ENCODE data around the gene ZNF697.
"Not testable (repeated sequence)": the region's sequence is repeated elsewhere in the genome, so short reads cannot be mapped to it uniquely, and the experiment has no call there.

Gene ZNF697

DNA sequence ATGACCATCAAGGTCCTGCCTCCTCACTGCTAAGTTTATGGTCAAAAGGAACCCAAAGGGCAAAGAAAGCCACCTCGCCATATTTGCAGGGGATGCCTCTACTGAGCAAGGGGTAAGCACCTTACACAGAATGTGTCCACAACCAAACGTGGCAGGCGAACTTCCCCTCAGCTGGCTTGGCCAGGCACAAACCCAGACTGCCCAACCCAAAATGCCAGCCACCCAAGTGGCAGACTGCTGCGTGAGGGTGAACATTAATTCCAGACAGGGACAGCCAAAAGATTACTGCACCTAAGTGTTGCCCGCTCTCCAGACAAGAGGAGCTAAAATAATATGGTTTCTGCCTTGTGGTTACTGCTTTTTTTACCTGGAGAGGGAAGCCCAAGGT lies 16.0 kb downstream of the ZNF697 start:
- in situ Hi-C loops (cut with MboI; ENCODE audit: low sequenced_read_pairs): no loop called here

DNA sequence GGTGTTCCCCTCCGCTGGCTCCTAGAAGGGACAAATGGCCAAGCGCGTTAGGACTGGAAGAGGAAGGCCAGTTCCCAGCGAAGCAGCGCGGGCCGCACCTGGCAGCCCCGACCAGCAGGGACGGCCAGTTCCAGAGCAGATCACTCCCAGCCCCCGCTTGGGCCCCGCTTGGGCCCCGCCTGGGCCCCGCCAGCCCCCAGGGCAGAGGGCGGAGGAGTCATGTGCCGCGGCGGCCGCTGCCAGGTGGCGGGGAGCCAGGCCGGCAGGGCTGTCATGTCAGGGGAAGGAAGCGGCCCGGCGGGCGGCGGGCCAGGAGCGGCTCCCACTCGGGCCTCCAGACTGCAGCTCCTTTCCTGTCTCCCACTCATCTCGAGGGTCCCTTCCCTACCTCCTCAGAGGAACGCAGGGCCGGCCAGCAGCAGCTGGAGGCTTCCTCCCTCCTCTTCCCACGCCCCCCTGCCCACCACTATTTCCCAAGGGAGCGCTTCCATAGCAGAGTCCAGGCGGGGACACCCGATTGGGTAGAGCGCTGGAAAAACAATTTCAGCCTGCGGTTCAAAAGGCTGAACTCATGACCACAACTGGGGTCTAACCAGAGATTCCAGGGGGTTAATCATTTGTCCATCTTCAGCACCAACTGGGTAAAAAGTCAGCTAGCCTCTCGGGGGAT lies 16.5 kb downstream of the ZNF697 start:
- in situ Hi-C loops (cut with MboI; ENCODE audit: low sequenced_read_pairs): no loop called here

DNA sequence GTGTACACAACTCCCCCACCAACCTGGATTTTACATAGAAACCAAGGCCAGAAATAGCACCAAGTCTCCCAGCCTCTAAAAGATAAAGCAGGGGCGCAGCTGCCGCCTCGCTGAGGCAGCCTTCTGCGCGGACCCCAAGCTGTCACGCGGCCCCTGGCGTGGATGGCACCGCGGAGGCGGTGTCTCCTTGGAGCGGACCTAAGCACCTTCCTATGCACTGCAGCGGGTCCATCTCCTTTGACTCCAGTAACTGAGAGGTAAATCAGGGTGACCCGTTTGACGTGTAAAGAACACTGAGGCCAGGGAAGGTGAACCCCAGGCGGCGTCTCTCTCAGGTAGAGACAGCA lies 17.0 kb downstream of the ZNF697 start:
- in situ Hi-C loops (cut with MboI; ENCODE audit: low sequenced_read_pairs): no loop called here

DNA sequence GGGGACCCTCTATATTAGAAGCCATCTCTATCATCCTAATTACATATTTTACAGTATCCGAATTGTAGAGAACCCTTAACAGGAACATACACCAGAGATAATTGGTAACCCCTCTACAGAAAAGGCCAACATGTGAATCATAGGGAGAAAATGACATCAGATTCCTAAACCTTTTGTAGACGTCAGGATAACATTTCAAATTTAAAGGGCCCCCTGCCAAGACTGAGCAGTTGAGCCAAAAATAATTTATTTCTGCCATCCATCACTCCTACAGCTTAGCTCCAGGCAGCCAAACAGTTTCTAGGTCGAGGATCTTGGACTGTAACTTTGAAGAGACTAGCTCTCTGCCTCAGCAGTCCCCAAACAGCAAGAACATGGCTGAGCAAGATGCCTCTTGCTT lies 21.2 kb downstream of the ZNF697 start:
- in situ Hi-C loops (cut with MboI; ENCODE audit: low sequenced_read_pairs): no loop called here

DNA sequence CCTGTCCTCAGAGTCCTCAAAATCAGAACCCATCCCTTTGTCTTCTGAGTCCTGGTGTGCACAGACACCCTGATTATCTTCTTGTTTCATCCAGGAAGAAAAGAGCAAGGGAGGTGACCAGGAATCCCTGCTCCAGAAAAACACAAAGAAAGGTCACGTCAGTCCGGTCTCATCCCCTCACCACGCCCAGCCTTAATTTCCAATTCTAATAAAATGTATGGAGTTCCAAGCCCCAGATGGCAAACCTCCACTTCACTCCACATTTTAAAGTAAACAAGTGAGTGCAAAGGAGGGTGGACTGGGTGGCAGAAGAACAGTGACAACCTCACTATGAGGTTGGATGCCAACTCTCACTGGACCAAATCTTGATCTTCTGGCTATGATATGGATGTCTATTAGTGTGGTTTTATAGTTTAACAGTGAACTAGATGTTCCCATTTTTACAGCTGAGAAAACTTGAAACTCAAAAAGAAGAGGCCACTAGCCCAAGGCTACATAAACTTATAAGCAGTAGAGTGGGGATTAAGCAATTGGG lies 22.0 kb downstream of the ZNF697 start:
- in situ Hi-C loops (cut with MboI; ENCODE audit: low sequenced_read_pairs): no loop called here

DNA sequence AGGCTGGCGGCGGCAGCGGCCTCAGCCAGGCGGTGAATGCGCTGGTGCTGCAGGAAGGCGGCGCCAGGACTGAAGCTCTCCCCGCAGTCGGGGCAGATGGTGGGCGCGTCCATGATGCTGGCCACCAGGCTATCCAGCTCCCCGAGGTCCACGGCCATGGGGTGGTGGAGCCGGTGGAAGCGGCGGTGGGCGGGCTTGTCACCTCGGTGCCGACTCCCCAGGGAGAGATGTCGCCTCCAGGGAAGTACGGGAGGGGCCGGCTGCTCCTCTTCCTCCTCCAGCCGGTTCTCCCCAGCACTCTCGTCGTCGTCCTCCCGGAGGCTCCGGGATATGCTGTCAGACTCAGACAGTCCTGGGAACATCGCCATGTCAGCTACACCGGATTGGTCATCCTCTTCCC lies 24.4 kb downstream of the ZNF697 start:
- in situ Hi-C loops (cut with MboI; ENCODE audit: low sequenced_read_pairs): no loop called here

DNA sequence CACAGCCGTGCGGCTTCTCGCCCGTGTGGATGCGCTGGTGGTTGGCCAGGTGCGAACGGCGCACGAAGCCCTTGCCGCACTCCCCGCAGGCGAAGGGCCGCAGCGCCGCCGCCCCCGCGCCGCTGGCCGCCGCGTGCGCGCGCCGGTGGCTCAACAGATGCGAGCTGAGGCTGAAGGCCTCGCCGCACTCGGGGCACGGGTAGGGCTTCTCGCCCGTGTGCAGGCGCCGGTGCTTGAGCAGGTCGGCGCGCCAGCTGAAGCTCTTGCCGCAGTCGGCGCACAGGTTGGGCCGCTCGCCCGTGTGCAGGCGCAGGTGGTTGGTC lies 24.9 kb downstream of the ZNF697 start:
- in situ Hi-C loops (cut with MboI; ENCODE audit: low sequenced_read_pairs): no loop called here

DNA sequence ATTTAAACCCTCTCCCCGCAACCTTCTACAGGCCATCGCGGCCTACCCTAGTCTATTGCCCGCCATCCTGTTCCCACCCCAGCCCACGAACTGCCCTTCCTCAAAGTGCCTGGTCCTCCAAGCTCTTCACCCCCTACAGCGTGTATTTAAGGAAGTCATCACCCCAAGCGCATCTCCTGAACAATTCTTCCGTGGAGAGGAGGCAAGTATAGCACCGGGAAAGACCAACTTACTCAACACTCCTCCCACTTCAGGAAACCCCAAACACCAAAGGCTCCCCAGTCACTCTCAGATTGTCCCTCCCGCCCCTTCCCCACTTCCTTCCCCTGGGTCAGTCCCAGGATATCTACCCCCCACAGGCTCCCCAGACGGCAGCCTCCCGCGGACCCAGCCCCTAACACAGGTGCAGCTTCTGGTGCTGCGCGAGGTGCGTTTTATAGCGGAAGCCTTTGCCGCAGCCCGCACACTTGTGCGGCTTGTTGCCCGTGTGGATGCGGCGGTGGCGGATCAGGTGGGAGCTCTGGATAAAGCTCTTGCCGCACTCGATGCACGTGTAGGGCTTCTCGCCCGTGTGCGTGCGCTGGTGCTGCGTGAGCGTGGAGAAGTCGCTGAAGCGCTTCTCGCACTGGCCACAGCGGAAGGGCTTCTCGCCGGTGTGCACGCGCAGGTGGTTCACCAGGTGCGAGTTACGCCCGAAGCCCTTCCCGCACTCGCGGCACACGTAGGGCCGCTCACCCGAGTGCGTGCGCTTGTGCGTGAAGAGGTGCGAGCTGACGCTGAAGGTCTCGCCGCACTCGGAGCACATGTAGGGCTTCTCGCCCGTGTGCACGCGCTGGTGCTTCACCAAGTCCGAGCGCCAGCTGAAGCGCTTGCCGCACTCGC lies 25.5 kb downstream of the ZNF697 start:
- in situ Hi-C loops (cut with MboI; ENCODE audit: low sequenced_read_pairs): no loop called here

DNA sequence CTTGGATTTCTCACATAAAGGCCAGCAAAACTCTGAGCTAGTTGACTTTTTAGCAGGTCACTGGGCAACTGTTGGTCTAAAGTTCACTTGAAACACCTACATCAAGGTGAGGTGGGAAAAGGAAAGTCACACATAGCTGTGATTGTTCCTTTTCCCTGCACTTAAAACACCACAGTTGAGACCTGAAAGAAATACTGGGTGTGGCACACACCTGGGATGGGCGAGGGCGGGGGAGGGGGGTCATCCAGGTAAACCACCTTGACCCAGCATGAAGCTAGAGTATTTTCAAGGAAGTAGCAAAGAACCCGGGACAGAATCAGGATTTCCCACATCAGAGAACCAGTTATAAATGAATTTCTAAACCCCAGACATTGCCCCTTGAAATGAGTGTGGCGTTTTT lies 26.4 kb downstream of the ZNF697 start:
- in situ Hi-C loops (cut with MboI; ENCODE audit: low sequenced_read_pairs): no loop called here

DNA sequence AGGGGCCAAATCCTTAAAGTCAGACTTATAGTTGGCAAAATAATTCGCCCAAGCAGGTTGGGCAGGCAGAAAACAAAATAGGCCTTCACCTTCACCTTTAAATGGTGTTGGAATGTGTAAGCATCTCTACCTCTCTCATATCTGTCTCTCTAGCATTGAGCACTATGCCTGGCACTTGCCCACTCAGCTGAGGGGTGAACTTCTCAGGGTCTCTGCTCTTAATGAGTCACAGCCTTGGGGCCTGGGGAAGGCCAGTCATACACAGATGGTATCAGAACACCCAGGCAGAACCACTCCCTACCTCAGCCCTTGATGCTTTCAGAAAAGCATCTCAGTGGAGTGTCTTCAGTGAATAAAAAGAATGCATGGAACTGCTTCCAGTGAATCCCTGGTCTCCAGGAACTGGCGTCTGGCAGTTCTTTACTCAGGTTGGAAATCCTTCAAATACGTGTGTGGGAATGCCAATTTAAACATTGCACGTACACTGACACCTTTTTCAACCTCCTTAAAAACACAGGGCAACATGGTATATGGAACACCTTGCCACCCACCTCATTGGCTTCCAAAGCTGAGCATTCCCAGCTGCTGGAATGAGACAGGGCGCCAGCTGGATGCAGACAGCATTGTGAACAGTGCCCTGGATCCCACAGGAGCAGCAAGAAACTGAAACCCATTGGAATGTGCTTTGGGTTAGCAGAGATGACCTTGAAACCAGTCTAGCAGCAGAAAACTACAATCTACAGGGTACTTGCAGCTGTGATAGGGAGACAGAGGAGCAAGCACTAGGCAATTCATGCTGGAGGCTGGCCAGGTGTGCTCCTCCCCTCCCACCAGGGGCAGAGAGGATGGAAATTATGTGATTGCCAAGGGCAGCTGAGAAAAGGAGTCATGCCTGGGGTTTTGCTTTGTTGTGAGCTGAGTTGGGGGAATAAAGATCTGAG lies 30.0 kb downstream of the ZNF697 start:
- in situ Hi-C loops (cut with MboI; ENCODE audit: low sequenced_read_pairs): no loop called here

DNA sequence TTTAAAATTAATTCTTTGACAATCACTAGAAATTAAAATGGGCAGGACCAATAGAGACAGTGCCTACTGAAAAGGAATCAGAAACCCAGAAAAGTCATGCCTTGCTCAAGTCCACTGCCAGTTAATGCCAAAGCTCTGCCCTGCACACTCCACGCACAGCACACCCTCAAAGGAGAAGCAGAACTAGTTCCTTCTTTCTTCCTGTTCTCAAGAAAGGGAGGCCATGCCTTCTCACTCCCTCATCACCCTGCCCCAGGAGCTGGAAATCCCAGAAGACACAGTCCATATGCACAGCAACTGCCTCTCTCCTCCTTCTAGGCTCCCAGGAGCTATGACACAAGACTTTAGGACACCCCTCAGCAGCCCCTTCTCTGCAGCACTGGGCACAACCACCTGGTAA lies 31.3 kb downstream of the ZNF697 start:
- in situ Hi-C loops (cut with MboI; ENCODE audit: low sequenced_read_pairs): not testable (repeated sequence)

DNA sequence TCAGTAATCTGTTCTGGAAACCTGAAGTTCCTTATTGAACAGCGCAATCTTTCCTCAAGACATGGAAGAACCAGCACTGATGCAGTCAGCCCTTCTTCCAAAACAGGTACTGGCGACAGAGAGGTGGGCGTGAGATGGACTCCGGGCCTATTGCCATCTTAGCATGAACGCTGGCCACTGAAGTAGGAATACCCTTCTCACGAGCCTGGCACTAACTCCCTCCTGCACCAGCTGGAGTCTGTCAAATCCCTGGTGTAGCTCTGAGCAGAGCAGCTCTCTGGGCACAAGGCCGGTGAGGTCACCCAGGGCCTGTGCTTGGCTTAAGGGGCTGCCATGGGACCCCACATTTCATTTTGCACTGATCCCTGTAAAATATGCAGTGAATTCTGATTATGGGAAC lies 33.0 kb downstream of the ZNF697 start:
- in situ Hi-C loops (cut with MboI; ENCODE audit: low sequenced_read_pairs): not testable (repeated sequence)

DNA sequence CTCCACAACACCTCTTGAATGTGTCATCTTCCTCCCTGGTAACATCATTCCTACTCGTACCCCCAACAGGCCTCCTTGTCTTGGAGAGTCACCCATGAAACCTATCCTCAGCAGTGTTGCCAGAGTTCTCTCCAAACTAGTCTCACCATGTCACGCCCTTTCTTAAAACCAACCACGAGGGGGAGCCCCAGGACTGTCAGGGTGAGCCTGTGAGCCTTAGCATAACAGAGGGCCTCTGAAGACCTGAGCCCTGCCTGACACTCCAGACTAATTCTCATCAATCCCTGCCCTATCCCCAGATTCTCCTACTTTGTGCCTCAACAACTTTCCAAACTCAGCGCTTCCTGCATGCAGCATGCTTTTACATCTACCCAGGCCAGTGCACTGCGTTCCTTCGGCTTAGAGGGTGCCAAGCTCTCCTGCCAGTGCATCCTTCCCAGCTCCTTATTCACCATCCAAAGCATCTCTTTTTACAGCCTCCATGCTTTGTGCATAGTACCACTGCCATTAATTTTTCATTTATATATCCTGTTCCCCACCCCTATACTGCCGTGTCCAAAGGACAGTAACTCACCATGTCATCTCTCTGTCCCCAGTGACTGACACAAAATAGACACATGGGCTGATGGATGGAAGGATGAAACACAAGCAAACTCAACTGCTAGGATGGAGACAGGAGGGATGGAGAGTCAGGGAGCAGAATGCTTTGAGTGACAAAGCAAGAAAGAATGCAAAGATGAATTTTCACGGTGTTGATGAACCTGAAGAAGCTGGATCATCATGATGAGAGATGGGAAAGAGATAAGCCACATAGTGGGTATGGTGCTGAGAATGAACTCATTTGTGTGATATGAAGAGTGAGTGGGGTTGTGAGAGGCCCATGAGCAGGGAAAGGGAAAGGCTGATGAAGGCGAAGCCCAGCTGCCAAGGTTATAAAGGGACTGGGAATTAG lies 34.0 kb downstream of the ZNF697 start:
- in situ Hi-C loops (cut with MboI; ENCODE audit: low sequenced_read_pairs): no loop called here

DNA sequence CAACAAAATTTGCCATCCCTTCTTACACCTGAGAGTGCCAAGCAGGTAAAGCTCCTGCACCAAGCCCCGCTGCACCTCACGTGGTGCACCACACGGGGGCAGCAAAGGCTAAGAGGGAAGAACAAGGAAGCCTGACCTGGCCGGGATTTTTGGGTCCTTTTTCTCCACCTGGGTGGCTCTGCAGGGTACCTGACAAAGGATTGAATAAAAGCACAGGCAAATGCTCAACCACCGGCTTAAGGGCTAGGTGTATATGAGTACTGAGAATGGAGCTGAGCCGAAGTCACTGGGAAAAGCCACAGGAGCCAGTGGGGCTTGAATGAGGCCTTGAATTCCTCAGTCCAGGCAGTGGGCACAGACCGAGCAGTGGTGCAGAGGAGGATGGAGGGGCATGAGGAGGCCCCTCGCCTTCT lies 36.4 kb downstream of the ZNF697 start:
- in situ Hi-C loops (cut with MboI; ENCODE audit: low sequenced_read_pairs): no loop called here

DNA sequence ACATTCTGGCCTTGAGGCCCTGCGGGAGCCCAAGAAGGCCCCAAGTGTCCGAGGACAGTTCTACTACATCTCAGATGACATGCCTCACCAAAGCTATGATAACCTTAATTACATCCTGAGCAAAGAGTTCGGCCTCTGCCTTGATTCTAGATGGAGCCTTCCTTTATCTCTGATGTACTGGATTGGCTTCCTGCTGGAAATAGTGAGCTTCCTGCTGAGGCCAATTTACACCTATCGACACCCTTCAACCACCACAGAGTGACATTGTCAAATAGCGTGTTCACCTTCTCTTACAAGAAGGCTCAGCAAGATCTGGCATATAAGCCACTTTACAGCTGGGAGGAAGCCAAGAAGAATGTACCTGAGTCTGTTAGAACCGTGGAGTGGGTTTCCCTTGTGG lies 39.2 kb downstream of the ZNF697 start:
- in situ Hi-C loops (cut with MboI; ENCODE audit: low sequenced_read_pairs): not testable (repeated sequence)

DNA sequence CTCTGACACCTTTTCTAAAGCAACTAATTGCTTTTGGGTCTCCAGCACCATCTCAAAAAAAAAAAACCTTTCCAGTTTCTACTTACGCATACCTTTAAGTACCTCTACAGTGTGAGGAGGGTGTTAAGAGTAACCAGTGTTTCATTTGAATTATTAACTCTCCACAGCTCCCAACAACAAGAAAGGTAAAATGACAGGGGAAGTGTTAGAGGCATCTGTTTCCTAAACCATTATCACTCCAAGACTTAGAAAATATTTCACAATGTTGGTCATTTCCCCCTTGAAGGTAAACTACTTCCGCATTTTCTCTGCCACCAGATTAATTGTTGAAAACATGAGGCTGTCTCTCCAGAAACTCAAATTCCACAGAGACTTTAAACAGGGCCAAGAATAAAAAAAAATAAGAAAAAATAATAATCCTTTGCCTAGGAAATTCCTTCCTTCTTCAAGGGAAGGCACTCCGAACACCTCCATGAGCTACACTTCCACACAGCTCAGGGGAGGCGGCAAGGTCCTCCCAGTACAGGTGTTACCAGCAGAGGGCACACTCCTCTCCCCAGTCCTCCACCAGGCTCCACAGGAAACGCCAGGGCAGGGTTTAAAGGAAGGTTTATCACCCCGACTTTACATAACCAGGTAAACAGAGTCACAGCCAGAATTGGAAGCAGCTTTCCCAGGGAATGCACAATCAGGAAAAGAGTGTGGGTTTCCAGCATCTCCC lies 40.8 kb downstream of the ZNF697 start:
- in situ Hi-C loops (cut with MboI; ENCODE audit: low sequenced_read_pairs): not testable (repeated sequence)

DNA sequence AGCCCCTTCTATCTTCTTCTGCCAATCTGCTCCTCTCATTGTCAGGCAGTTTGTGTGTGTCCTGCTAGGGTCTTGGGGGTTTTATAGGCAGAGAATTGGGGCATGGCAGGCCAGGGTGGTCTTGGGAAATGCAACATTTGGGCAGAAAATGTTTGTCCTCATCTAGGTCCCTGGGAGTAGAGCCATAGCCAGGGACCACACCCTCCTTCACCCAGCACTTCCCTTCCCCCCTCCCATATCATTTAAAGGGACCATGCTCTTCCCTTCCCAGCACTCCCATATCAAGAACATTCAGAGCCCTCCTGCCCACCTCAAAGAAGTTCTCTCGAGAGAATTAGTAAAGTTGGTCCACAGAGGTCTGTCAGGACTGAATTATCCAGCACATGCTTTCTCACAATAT lies 41.7 kb downstream of the ZNF697 start:
- in situ Hi-C loops (cut with MboI; ENCODE audit: low sequenced_read_pairs): no loop called here

DNA sequence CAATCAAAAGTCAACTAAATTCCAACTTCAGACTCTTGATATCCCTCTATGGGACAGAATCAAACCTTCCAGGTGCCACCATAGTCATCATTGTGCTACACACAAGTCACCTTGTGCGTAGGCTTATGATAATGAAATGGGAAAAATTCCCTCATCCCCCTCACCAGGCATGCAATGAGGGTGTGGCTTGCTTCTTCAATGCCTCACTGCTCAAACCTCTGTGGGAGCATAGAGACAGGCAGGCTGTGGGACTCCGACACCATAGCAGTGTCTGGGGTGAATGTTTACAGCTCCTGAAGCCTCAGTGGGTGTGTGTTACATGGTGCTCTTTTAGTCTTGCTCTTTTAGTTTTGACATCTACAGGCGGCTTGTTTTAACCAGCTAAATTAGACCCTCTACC lies 42.4 kb downstream of the ZNF697 start:
- in situ Hi-C loops (cut with MboI; ENCODE audit: low sequenced_read_pairs): no loop called here

DNA sequence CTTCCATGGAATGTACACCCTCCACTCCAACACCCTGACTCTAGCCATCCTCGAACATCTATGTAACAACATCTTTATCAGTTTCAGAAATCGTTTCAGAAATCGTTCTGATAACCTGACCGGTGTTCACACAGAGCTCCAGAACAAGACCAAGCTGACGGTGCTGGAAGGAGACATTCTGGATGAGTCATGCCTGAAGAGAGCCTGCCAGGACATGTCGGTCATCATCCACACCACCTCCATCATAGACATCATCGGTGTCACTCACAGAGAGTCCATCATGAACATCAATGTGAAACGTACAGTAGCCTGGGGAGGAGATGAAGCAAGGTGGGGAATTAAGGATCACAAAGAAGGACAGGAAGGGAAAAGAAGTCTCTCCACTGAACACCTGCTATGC lies 43.0 kb downstream of the ZNF697 start:
- in situ Hi-C loops (cut with MboI; ENCODE audit: low sequenced_read_pairs): not testable (repeated sequence)

DNA sequence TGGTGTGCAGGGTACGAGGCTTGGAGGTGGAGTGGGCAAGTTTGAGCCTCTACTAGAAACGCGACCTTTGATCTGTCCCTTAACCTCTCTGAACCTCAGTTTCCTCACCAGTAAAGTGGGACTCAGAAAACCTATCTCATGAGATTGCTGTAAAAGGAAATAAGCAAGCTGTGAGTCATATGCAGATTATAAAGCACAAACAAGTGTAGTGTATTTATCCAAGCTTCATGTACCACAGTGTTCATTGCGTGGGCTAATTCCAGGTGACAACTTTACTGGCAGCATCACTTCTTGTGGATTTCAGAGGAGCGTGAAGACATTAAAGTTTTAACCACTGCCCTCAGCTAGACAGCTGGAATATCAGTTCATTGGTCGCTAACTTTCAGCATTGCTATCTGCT lies 44.4 kb downstream of the ZNF697 start:
- in situ Hi-C loops (cut with MboI; ENCODE audit: low sequenced_read_pairs): no loop called here
